SK-N-SH (cell line): Measurements from ENCODE around the gene TAB2. TPM values are rescaled to one million over a fixed set of nuclear protein-coding genes. Genes with fewer than 3 reads are reported as not detected.

Experiments used
- CTCF ChIA-PET: fragments of 300-600, 350-600 bp; formaldehyde crosslinking; extraction: SDS; loops from one replicate; lab custom pipeline; 2021; lab: Yijun Ruan, JAX
- POLR2A ChIA-PET: fragments of 350-600 bp; sonication (Branson Sonifier 250); formaldehyde crosslinking; extraction: SDS; loops from one replicate; lab custom pipeline; 2020; ENCODE audit warnings: antibody characterized with exemption, inconsistent platforms; lab: Yijun Ruan, JAX
- DNase-seq: peaks from one replicate; pipeline ENCODE4 v3.0.0; 2012
- H2AFZ ChIP-seq: fragments of 200-600 bp; sonication (generic); 2 replicates; pipeline ENCODE4 v1.8.1; 2016; ENCODE audit warnings: antibody characterized with exemption, mild to moderate bottlenecking, low read depth
- H3F3A ChIP-seq: fragments of 200-600 bp; sonication (generic); replicated peaks from 2 replicates; pipeline ENCODE3; 2016; ENCODE audit warnings: antibody characterized with exemption, mild to moderate bottlenecking; ENCODE audit not compliant: insufficient read depth
- H3K27ac ChIP-seq, 2 experiments: fragments of 200-500 bp in 1 of 2; fragments of 200-600 bp in 1 of 2; sonication (Bioruptor generic) in 1 of 2; sonication (generic), shearing (Covaris generic) in 1 of 2; 2 replicates each; pipeline versions ENCODE4 v1.5.1 to v1.6.1; 2014 to 2016; ENCODE audit warnings: low read depth in 2 of 2, inconsistent platforms in 1 of 2, low read length in 1 of 2, mild to moderate bottlenecking in 1 of 2, mixed read lengths in 1 of 2
- H3K27me3 ChIP-seq: fragments of 200-600 bp; sonication (generic), shearing (Covaris generic); 2 replicates; pipeline ENCODE4 v1.6.1; 2016; ENCODE audit warnings: mixed run types; ENCODE audit not compliant: insufficient read depth
- H3K36me3 ChIP-seq, 2 experiments: fragments of 200-500 bp in 1 of 2; fragments of 200-600 bp in 1 of 2; sonication (Bioruptor generic) in 1 of 2; sonication (generic) in 1 of 2; replicated peaks in 1 of 2; 2 replicates each; pipeline versions ENCODE3 to v1.5.1; 2014 to 2016; ENCODE audit warnings: low read length in 1 of 2, mild to moderate bottlenecking in 1 of 2; ENCODE audit not compliant: insufficient read depth in 2 of 2, control insufficient read depth in 1 of 2
- H3K4me1 ChIP-seq, 2 experiments: fragments of 200-500 bp in 1 of 2; fragments of 200-600 bp in 1 of 2; sonication (Bioruptor generic) in 1 of 2; sonication (generic), shearing (Covaris generic) in 1 of 2; 2 replicates each; pipeline versions ENCODE4 v1.5.1 to v1.6.1; 2014 to 2016; ENCODE audit warnings: low read depth in 1 of 2, low read length in 1 of 2, mixed run types in 1 of 2; ENCODE audit not compliant: insufficient read depth in 2 of 2, control insufficient read depth in 1 of 2
- H3K4me2 ChIP-seq: fragments of 200-600 bp; sonication (generic), shearing (Covaris generic); 2 replicates; pipeline ENCODE4 v1.6.1; 2017; ENCODE audit warnings: mixed run types
- H3K4me3 ChIP-seq, 2 experiments: fragments of 200-500 bp in 1 of 2; fragments of 200-600 bp in 1 of 2; sonication (Bioruptor generic) in 1 of 2; sonication (generic), shearing (Covaris generic) in 1 of 2; 2 replicates each; pipeline versions ENCODE4 v1.5.1 to v1.8.1; 2014 to 2016; ENCODE audit warnings: low read depth in 2 of 2, inconsistent platforms in 1 of 2, low read length in 1 of 2, mild to moderate bottlenecking in 1 of 2, mixed read lengths in 1 of 2, moderate library complexity in 1 of 2
- H3K79me2 ChIP-seq: fragments of 200-600 bp; sonication (generic); 2 replicates; pipeline ENCODE4 v1.8.1; 2017; ENCODE audit warnings: mild to moderate bottlenecking; ENCODE audit not compliant: insufficient read depth
- H3K9ac ChIP-seq: fragments of 200-600 bp; sonication (generic); 2 replicates; pipeline ENCODE4 v1.6.1; 2017; ENCODE audit warnings: mixed run types
- H3K9me2 ChIP-seq: fragments of 200-600 bp; sonication (generic); 2 replicates; pipeline ENCODE4 v1.6.1; 2017; ENCODE audit warnings: mixed run types
- H3K9me3 ChIP-seq: fragments of 200-600 bp; sonication (generic); 2 replicates; pipeline ENCODE4 v1.6.1; 2017; ENCODE audit warnings: mixed run types, mild to moderate bottlenecking, moderate library complexity
- H4K20me1 ChIP-seq: fragments of 200-600 bp; sonication (generic); 2 replicates; pipeline ENCODE4 v1.6.1; 2017; ENCODE audit warnings: mild to moderate bottlenecking, mixed run types; ENCODE audit not compliant: insufficient read depth
- CTCF ChIP-seq: fragments of 200-600 bp; sonication (generic); IDR thresholded peaks from 2 replicates; pipeline ENCODE4 v1.6.1; 2017; ENCODE audit warnings: antibody characterized with exemption, mild to moderate bottlenecking, moderate library complexity
- ELF1 ChIP-seq: IDR thresholded peaks from 2 replicates; pipeline ENCODE4 v1.4.0; 2012
- EP300 ChIP-seq, 2 experiments: IDR thresholded peaks; 2 replicates each; pipeline versions ENCODE4 v1.4.0 to v1.6.1; 2012; ENCODE audit warnings: borderline replicate concordance in 1 of 2, low read depth in 1 of 2, low read length in 1 of 2
- EZH2phosphoT487 ChIP-seq: fragments of 200-600 bp; sonication (generic); IDR thresholded peaks from 2 replicates; pipeline ENCODE4 v1.6.1; 2017; ENCODE audit warnings: low read depth, mixed run types, mild to moderate bottlenecking, antibody characterized with exemption, moderate library complexity, borderline replicate concordance
- GATA2 ChIP-seq: sonication (generic); formaldehyde crosslinking; IDR thresholded peaks from 2 replicates; pipeline ENCODE4 v1.5.0; 2020; ENCODE audit warnings: mild to moderate bottlenecking, missing genetic modification reagents
- JUND ChIP-seq: IDR thresholded peaks from 2 replicates; pipeline ENCODE4 v1.4.0; 2012
- MAX ChIP-seq: IDR thresholded peaks from 2 replicates; pipeline ENCODE4 v1.4.0; 2012; ENCODE audit warnings: low read depth
- MEF2A ChIP-seq: IDR thresholded peaks from 2 replicates; pipeline ENCODE4 v1.4.0; 2012; ENCODE audit warnings: low read depth, borderline replicate concordance
- MXI1 ChIP-seq: IDR thresholded peaks from 2 replicates; pipeline ENCODE4 v1.6.1; 2012; ENCODE audit warnings: mild to moderate bottlenecking, low read depth, low read length, improper control_type of control experiment
- NFIC ChIP-seq: IDR thresholded peaks from 2 replicates; pipeline ENCODE4 v1.4.0; 2012; ENCODE audit warnings: borderline replicate concordance
- RAD21 ChIP-seq: IDR thresholded peaks from 2 replicates; pipeline ENCODE4 v1.6.1; 2012; ENCODE audit warnings: mild to moderate bottlenecking, low read length
- REST ChIP-seq: IDR thresholded peaks from 2 replicates; pipeline ENCODE4 v1.6.1; 2012; ENCODE audit warnings: mild to moderate bottlenecking, low read depth, low read length, moderate library complexity
- RFX5 ChIP-seq: IDR thresholded peaks from 2 replicates; pipeline ENCODE4 v1.6.1; 2012; ENCODE audit warnings: mild to moderate bottlenecking, improper control_type of control experiment, low read length
- RXRA ChIP-seq: IDR thresholded peaks from 2 replicates; pipeline ENCODE4 v1.4.0; 2012; ENCODE audit warnings: low read depth, mild to moderate bottlenecking, borderline replicate concordance
- SMC3 ChIP-seq: IDR thresholded peaks from 2 replicates; pipeline ENCODE4 v1.6.1; 2012; ENCODE audit warnings: low read depth, low read length, improper control_type of control experiment
- TAF1 ChIP-seq: IDR thresholded peaks from 2 replicates; pipeline ENCODE4 v1.6.1; 2012; ENCODE audit warnings: low read depth, mild to moderate bottlenecking, low read length, moderate library complexity, borderline replicate concordance
- USF2 ChIP-seq: fragments of 150-350 bp; IDR thresholded peaks from 2 replicates; pipeline ENCODE4 v1.6.1; 2017; ENCODE audit warnings: antibody characterized with exemption, low read length, low read depth, borderline replicate concordance
- ZBTB33 ChIP-seq: IDR thresholded peaks from 2 replicates; pipeline ENCODE4 v1.4.0; 2012; ENCODE audit warnings: low read depth, borderline replicate concordance
- WGBS: methylation state at CpG from one replicate; pipeline ENCODE4 v1.1.6; 2017; ENCODE audit warnings: low lambda C conversion rate; 5-methylcytosine and 5-hydroxymethylcytosine counted together
- polyA plus RNA-seq, 3 experiments: library from polyadenylated mRNA; depleted of rRNA; stranded (reverse); fragments of >200 nt; gene quantifications; 2 replicates each; pipeline ENCODE4 v1.2.3, GENCODE V29; 2012

TAB2 gene
- polyA plus RNA-seq, 1 of the 3 experiments (the other 2 are of a cell fraction): 24.4 TPM

- no peak overlapping the region for H3K4me2 ChIP-seq
- no peaks in the 10 kb centered on the region for H3F3A ChIP-seq
- peaks cover 2 to 3% of the 10 kb centered on the region in 2 experiments; a peak in 3 of 4 replicates for H3K4me1 ChIP-seq
- CTCF ChIA-PET: no interaction called here
- no peak for TF ChIP-seq RXRA
- no peak for TF ChIP-seq SMC3
- TF ChIP-seq ELF1: no peak
- no peak for TF ChIP-seq GATA2 (CRISPR knock-in tag)
- no peak for TF ChIP-seq NFIC
- TF ChIP-seq MEF2A: no peak
- TF ChIP-seq USF2: no peak
- TF ChIP-seq JUND: no peak
- no peak for TF ChIP-seq EP300 (IDR thresholded peaks at IDR 0.05; ENCODE audit: borderline replicate concordance in 1 of 2, low read depth in 1 of 2, low read length in 1 of 2)
- TF ChIP-seq MXI1: no peak
- no peak for TF ChIP-seq CTCF
- no peak for TF ChIP-seq RFX5
- no peak for TF ChIP-seq TAF1
- no peak for TF ChIP-seq ZBTB33
- no peak for TF ChIP-seq MAX
- TF ChIP-seq EZH2phosphoT487: no peak
- TF ChIP-seq RAD21: no peak
- TF ChIP-seq REST: no peak
- H3K27me3 ChIP-seq: no peaks in the 10 kb centered on the region
- H3K9me3 ChIP-seq: no peaks in the 10 kb centered on the region
- no peak overlapping the region for H3K4me3 ChIP-seq
- H3K9me2 ChIP-seq: no peaks in the 10 kb centered on the region
- no peak overlapping the region for H3K9ac ChIP-seq
- H3K36me3 ChIP-seq: peaks cover 0 to 22% of the 10 kb centered on the region in 2 experiments
- H3K79me2 ChIP-seq: peaks cover 100% of the 10 kb centered on the region
- H4K20me1 ChIP-seq: peaks cover 92% of the 10 kb centered on the region
- H2AFZ ChIP-seq: no peak overlapping the region
- H3K27ac ChIP-seq: no peak overlapping the region
- 88% methylated on average over 1 of the region's 1 CpG for WGBS
- POLR2A ChIA-PET: no interaction called here
- no peak for DNase-seq
Measured at GRCh38 chr6:149342525-149342924, 25.0 kb downstream of the TAB2 start.
